ENCODE results near the gene SERPIND1.

- TF ChIP-seq ZNF274 (IDR thresholded peaks at IDR 0.05; ENCODE audit: borderline replicate concordance, extremely low read depth, low read length) (no peak), FOSL1 (IDR thresholded peaks at IDR 0.05; ENCODE audit: insufficient read depth, low read depth, low read length) (no peak), CTCF (IDR thresholded peaks at IDR 0.05; ENCODE audit: control extremely low read depth in 1 of 3, insufficient read depth in 1 of 3, low read depth in 1 of 3, low read length in 3 of 3) (no peak), RFX5 (IDR thresholded peaks at IDR 0.05; ENCODE audit: borderline replicate concordance, low read depth, low read length) (no peak), EZH2 (IDR thresholded peaks at IDR 0.05; ENCODE audit: low read depth, low read length, severe bottlenecking) (no peak), RXRA (IDR thresholded peaks at IDR 0.05; ENCODE audit: insufficient read depth, low read depth, low read length) (no peak)
Observed at GRCh38 chr22:20746431-20747189, 27.3 kb upstream of the SERPIND1 start.

All from H1 (cell line).